SHP77 (cell line): ENCODE results near the gene C9orf50.

ENCODE experiments used
- DNase-seq, 2 experiments: peaks; one replicate each; lab custom pipeline; 2025; lab: John Stamatoyannopoulos, UW

Gene C9orf50

DNA sequence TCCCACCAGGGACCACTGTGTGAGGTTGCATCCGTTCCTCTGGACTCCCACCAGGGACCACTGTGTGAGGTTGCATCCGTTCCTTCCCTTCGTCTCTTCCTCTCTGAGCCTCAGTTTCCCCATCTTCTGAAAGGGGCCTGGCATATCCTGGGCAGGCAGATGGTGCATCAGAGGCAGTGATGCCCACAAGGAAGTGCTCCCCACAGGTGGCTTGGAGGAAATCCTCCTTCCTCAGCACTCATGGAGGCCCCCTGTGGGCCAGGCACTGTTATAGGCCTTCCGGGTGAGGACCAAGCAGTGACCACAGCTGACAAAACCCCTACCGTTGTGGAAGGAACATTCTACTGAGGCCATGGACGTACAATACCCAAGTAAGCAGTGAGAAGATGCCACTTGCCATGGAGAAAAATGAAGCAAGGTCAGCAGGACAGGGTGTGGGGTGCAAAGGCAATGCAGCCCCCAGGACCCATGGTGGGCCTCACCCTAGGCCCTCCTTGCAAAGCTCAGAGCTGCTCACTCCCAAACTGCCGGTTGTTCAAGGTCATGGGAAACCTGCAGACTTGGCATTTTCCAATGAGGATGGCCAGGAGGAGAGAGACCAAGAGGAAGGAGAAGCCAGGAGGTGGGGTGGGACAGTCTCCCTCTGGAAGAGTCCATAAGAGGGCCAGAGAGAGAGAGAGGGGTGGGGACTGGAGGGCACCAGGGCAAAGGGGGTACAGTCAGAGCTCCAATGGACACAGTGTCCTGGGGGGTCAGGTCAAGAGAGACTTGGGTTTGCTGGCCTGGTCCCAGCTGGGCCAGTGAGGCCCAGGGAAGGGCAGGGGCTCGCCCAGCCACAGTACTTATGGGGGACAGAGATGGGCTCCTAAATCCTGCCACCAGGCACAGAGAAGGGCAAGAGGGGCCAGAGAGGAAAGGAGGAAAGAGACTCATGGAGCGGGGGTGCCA lies 51.1 kb downstream of the C9orf50 start:
- DNase-seq = peak in 1 of 2 experiments; percentile 16

GRCh38 chr9:129568560-129569501 lies 52.1 kb downstream of the C9orf50 start:
- no peak for DNase-seq

DNA sequence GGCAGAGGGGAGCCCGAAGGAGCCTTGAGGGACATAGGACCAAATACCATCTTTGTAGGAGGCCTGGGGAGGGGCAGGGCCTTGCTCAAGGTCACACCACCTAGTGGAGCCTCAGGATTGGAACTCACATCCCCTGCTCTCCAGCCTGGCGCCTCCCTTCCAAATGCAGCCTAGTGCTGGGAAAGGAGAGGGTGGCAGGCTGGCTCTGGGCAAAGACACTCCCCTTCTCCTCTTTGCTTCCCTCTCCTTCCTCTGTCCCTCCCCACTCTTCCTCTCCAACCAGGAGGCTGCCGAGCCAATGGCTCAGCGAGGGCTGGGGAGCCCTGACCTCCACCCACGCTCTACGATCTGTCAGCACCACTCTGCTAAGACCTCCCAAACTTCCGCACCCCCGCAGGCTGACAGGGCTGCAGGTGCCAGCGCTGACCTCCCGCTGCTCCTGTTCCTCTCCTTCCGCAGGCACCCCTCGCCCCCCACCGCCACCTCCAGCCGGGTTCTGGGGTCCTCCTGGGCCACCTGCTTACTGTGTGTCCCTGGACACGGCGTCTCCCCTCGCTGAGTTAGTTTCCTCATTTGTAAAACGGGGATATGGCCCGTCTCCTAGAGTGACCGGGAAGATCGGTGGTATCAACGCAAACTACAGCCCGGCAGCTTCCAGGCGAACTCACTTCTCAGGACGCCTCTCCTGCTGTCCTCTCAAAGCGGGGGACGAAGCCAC lies 52.9 kb downstream of the C9orf50 start:
- DNase-seq = peak; percentile 18 to 20

GRCh38 chr9:129567329-129567728 lies 53.6 kb downstream of the C9orf50 start:
- no peak for DNase-seq

DNA sequence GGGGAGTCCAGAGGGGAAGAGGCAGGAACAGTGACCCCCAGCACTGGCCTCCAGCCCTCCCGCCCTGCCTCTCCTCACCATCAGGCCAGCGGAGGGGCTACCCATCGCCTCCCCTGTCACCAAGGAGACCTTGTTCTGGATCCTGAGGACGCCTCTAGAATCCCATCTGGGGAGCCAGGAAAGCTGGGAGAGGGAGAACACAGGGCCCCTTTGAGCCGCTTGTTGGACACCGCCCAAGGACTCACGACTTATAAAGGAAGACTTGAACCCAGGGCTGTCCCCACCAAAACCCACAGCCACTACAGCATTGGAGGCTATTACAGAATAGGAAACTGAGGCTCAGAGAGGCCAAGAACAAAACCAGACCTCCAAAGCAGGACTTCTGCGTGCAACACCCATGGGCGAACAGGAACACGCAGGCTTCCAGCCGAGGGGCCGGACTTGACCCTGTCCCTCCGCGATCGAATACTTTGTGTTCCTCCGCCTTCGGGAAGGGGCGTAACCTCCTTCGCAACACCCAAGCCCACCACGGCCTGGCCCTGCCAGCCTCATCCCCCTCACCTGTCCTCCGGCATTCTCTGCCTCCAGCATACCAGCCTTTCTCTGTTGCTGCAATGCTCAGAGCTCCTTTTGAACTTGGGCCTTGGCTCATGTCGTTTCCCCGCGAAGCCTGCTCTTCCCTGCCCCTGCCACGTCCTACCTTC lies 54.2 kb downstream of the C9orf50 start:
- no peak for DNase-seq

- no peak for DNase-seq
Measured at GRCh38 chr9:129562917-129563316, 58.0 kb downstream of the C9orf50 start.

- no peak for DNase-seq
Measured at GRCh38 chr9:129562514-129562913, 58.4 kb downstream of the C9orf50 start.
